SK-N-MC (cell line): ENCODE results near the gene ZSCAN29.

Experiments used
- DNase-seq: peaks from one replicate; pipeline ENCODE4 v3.0.0-alpha.2; 2011; ENCODE audit warnings: low read depth, low spot score
- H3K27ac ChIP-seq: fragments of 200-600 bp; sonication (generic); 2 replicates; pipeline ENCODE4 v1.5.1; 2016; ENCODE audit warnings: mixed run types
- H3K36me3 ChIP-seq: fragments of 200-600 bp; sonication (generic); 2 replicates; pipeline ENCODE4 v1.6.1; 2017; ENCODE audit warnings: antibody characterized with exemption, low read length, mixed read lengths; ENCODE audit not compliant: insufficient read depth
- H3K4me3 ChIP-seq: fragments of 200-600 bp; sonication (generic); 2 replicates; pipeline ENCODE4 v1.5.1; 2016
- H3K9ac ChIP-seq: fragments of 200-600 bp; sonication (generic); 2 replicates; pipeline ENCODE4 v1.8.0; 2017; ENCODE audit warnings: mixed run types, mixed read lengths; ENCODE audit not compliant: insufficient read length
- H3K9me3 ChIP-seq: fragments of 200-600 bp; sonication (generic); 2 replicates; pipeline ENCODE4 v1.6.1; 2017; ENCODE audit warnings: low read depth, mild to moderate bottlenecking, antibody characterized with exemption, low read length, moderate library complexity, mixed read lengths
- EZH2 ChIP-seq: fragments of 200-600 bp; sonication (generic); IDR thresholded peaks from one replicate; pipeline ENCODE4 v1.6.1; 2017; ENCODE audit warnings: antibody characterized with exemption
- FOXP2 ChIP-seq: optimal IDR thresholded peaks from 2 replicates; pipeline ENCODE3; 2011; ENCODE audit warnings: mild to moderate bottlenecking, moderate library complexity; ENCODE audit not compliant: insufficient read depth; ENCODE audit errors: extremely low read length, control extremely low read depth
- POLR2AphosphoS5 ChIP-seq: IDR thresholded peaks from 2 replicates; pipeline ENCODE4 v1.6.1; 2012; ENCODE audit warnings: mild to moderate bottlenecking, low read depth, low read length, borderline replicate concordance

ZSCAN29 gene

GRCh38 chr15:43329217-43329959, 41.5 kb downstream of the ZSCAN29 start:
- TF ChIP-seq POLR2AphosphoS5 (no peak; the same call in 1 of the 2 replicates), EZH2 (no peak), FOXP2 (no peak)
- peaks cover 18% of the 10 kb centered on the region for H3K36me3 ChIP-seq
- no peak for DNase-seq
- no peaks in the 10 kb centered on the region for H3K9me3 ChIP-seq
- peak overlapping the region; percentile 99 for H3K4me3 ChIP-seq
- H3K27ac ChIP-seq: peak overlapping the region; percentile 89
- peak overlapping the region; percentile 94 for H3K9ac ChIP-seq

GRCh38 chr15:43325039-43325684, 45.7 kb downstream of the ZSCAN29 start:
- Histone ChIP-seq H3K9me3 (no peaks in the 10 kb centered on the region), H3K36me3 (peaks cover 12% of the 10 kb centered on the region), H3K4me3 (no peak overlapping the region), H3K27ac (no peak overlapping the region), H3K9ac (no peak overlapping the region)
- no peak for TF ChIP-seq EZH2
- no peak for TF ChIP-seq POLR2AphosphoS5
- TF ChIP-seq FOXP2: no peak
- no peak for DNase-seq

GRCh38 chr15:43318990-43319771, 51.7 kb downstream of the ZSCAN29 start:
- Histone ChIP-seq H3K27ac (no peak overlapping the region), H3K9me3 (no peaks in the 10 kb centered on the region), H3K4me3 (no peak overlapping the region), H3K36me3 (no peaks in the 10 kb centered on the region), H3K9ac (no peak overlapping the region)
- DNase-seq: no peak
- TF ChIP-seq EZH2 (no peak), FOXP2 (no peak), POLR2AphosphoS5 (no peak)

GRCh38 chr15:43317566-43318184, 53.2 kb downstream of the ZSCAN29 start:
- no peaks in the 10 kb centered on the region for H3K9me3 ChIP-seq
- H3K4me3 ChIP-seq: no peak overlapping the region
- H3K9ac ChIP-seq: no peak overlapping the region
- H3K36me3 ChIP-seq: no peaks in the 10 kb centered on the region
- H3K27ac ChIP-seq: no peak overlapping the region
- DNase-seq: no peak
- no peak for TF ChIP-seq FOXP2
- no peak for TF ChIP-seq POLR2AphosphoS5
- no peak for TF ChIP-seq EZH2

GRCh38 chr15:43316971-43317346, 53.9 kb downstream of the ZSCAN29 start:
- Histone ChIP-seq H3K4me3 (no peak overlapping the region), H3K36me3 (no peaks in the 10 kb centered on the region), H3K9me3 (no peaks in the 10 kb centered on the region), H3K9ac (no peak overlapping the region), H3K27ac (no peak overlapping the region)
- DNase-seq: no peak
- no peak for TF ChIP-seq EZH2
- TF ChIP-seq POLR2AphosphoS5: no peak
- no peak for TF ChIP-seq FOXP2

GRCh38 chr15:43316016-43316970, 54.5 kb downstream of the ZSCAN29 start:
- H3K9me3 ChIP-seq: no peaks in the 10 kb centered on the region
- DNase-seq: no peak
- H3K36me3 ChIP-seq: no peaks in the 10 kb centered on the region
- no peak overlapping the region for H3K9ac ChIP-seq
- H3K27ac ChIP-seq: no peak overlapping the region
- no peak overlapping the region for H3K4me3 ChIP-seq
- no peak for TF ChIP-seq POLR2AphosphoS5
- TF ChIP-seq FOXP2: no peak
- no peak for TF ChIP-seq EZH2

- no peak overlapping the region for H3K27ac ChIP-seq
Measured at GRCh38 chr15:43314171-43314570, 56.7 kb downstream of the ZSCAN29 start.

More at GRCh38 chr15:43314171-43314570, 56.7 kb downstream of the ZSCAN29 start:
- DNase-seq: no peak
- no peak for TF ChIP-seq EZH2
- no peak for TF ChIP-seq POLR2AphosphoS5
- no peak for TF ChIP-seq FOXP2
- Histone ChIP-seq H3K36me3 (no peaks in the 10 kb centered on the region), H3K4me3 (no peak overlapping the region), H3K9me3 (no peaks in the 10 kb centered on the region), H3K9ac (no peak overlapping the region)
